ENCODE measurements around the gene KLRC3. TPM values are rescaled to one million over a fixed set of nuclear protein-coding genes. Genes with fewer than 3 reads are reported as not detected.
"Not testable (repeated sequence)": the region's sequence is repeated elsewhere in the genome, so short reads cannot be mapped to it uniquely, and the experiment has no call there.

KLRC3 gene
- total and polyA plus RNA-seq, 2 experiments from 2014 or later: 0.15 TPM; not detected in 1

GRCh38 chr12:10393291-10393690, 27.1 kb downstream of the KLRC3 start:
- Histone ChIP-seq H3K4me1 (ENCODE audit: low read depth) (no peaks in the 10 kb centered on the region), H3K9me3 (ENCODE audit: low read depth) (no peaks in the 10 kb centered on the region), H3K27ac (no peak overlapping the region), H3K27me3 (no peaks in the 10 kb centered on the region), H3K4me3 (no peak overlapping the region), H3K36me3 (no peaks in the 10 kb centered on the region)
- no peak for DNase-seq (ENCODE audit: low read depth in 1 of 2, low spot score in 1 of 2)
- TF ChIP-seq, protein P1, sequence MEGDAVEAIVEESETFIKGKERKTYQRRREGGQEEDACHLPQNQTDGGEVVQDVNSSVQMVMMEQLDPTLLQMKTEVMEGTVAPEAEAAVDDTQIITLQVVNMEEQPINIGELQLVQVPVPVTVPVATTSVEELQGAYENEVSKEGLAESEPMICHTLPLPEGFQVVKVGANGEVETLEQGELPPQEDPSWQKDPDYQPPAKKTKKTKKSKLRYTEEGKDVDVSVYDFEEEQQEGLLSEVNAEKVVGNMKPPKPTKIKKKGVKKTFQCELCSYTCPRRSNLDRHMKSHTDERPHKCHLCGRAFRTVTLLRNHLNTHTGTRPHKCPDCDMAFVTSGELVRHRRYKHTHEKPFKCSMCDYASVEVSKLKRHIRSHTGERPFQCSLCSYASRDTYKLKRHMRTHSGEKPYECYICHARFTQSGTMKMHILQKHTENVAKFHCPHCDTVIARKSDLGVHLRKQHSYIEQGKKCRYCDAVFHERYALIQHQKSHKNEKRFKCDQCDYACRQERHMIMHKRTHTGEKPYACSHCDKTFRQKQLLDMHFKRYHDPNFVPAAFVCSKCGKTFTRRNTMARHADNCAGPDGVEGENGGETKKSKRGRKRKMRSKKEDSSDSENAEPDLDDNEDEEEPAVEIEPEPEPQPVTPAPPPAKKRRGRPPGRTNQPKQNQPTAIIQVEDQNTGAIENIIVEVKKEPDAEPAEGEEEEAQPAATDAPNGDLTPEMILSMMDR (IDR thresholded peaks at IDR 0.05; ENCODE audit: low read depth, low read length): no peak

GRCh38 chr12:10392394-10392930, 27.9 kb downstream of the KLRC3 start:
- no peaks in the 10 kb centered on the region for H3K4me1 ChIP-seq (ENCODE audit: low read depth)
- no peak overlapping the region for H3K27ac ChIP-seq
- H3K27me3 ChIP-seq: no peaks in the 10 kb centered on the region
- H3K4me3 ChIP-seq: no peak overlapping the region
- H3K9me3 ChIP-seq (ENCODE audit: low read depth): no peaks in the 10 kb centered on the region
- no peaks in the 10 kb centered on the region for H3K36me3 ChIP-seq
- peak in 1 of 2 donors; percentile 99 for DNase-seq (ENCODE audit: low read depth in 1 of 2, low spot score in 1 of 2)
- TF ChIP-seq, protein P1 (IDR thresholded peaks at IDR 0.05; ENCODE audit: low read depth, low read length): no peak

- H3K27ac ChIP-seq; H3K4me1 ChIP-seq (ENCODE audit: low read depth): not testable (repeated sequence)
Observed at GRCh38 chr12:10390991-10391390, 29.4 kb downstream of the KLRC3 start.

DNA sequence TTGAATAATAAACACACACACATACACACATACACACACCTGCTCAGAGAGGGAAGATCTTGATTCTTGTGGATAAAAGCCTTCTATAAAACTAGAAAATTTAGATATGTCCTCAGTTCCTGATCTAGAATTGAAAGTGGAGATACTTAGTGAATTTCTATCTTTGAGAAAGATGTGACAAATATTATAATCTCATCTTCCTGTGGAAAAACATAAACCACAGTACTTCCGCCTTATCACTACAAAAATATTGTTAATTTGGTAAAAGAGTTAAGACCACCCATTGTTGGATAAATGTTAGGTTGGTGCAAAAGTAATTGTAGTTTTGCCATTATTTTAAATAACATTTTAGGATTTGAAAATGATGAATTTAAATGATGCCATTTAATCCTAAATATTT, 30.5 kb downstream of the KLRC3 start, which contains the start of gene KLRK1:
TSS of gene KLRK1 (minus strand) at position 138 of the 400 bp plus-strand sequence. CDS start 1,231 bp downstream, outside the sequence.
- no peak for DNase-seq (ENCODE audit: low read depth in 1 of 2, low spot score in 1 of 2)
- H3K36me3 ChIP-seq: no peaks in the 10 kb centered on the region
- H3K27me3 ChIP-seq: no peaks in the 10 kb centered on the region
- H3K4me3 ChIP-seq: no peak within 1 kb of the TSS
- no peaks in the 10 kb centered on the region for H3K4me1 ChIP-seq (ENCODE audit: low read depth)
- H3K27ac ChIP-seq: no peak within 1 kb of the TSS
- H3K9me3 ChIP-seq (ENCODE audit: low read depth): no peaks in the 10 kb centered on the region
- TF ChIP-seq, protein P1 (IDR thresholded peaks at IDR 0.05; ENCODE audit: low read depth, low read length): no peak

More at GRCh38 chr12:10390991-10391390, 29.4 kb downstream of the KLRC3 start:
- not testable (repeated sequence) for H3K27me3 ChIP-seq; H3K9me3 ChIP-seq (ENCODE audit: low read depth); DNase-seq (ENCODE audit: low read depth in 1 of 2, low spot score in 1 of 2); H3K4me3 ChIP-seq; H3K36me3 ChIP-seq

DNA sequence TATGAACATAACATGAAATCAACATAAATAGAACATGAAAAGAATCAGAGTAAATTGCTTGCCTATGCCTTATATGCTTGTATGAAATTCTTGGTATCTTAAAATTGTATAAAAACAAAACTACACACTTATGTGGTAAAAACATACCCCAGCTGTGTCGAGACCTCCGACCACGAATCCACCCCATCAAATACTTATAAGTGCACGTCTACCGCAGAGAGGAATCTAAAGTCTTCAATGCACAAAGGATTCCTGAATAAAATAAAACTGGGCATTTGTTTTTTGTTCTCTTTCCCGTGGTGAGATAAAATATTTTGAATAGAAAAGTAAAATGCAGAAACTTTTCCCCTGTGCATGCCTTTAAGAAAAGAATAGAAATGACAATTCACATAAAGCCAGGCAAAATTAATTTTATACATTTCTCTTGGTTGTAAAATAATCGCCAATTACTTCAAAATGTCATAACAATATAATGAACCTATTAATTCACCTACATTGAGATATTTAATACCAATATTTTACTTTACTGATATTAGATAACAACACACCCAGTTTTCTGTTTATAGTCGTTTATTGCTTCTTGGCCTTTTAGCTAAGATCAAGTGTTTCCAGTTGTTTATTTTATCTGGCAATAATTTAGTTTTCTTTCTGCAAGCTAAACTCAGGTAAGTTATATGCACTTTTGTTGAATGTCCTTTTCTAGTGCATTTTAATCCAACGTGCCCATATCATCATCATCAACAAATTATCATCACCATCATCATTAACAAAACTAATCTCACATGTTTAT, 31.6 kb downstream of the KLRC3 start:
- no peaks in the 10 kb centered on the region for H3K27me3 ChIP-seq
- H3K9me3 ChIP-seq (ENCODE audit: low read depth): no peaks in the 10 kb centered on the region
- DNase-seq (ENCODE audit: low read depth in 1 of 2, low spot score in 1 of 2): no peak
- TF ChIP-seq, protein P1 (IDR thresholded peaks at IDR 0.05; ENCODE audit: low read depth, low read length): no peak
- H3K27ac ChIP-seq: no peak overlapping the region
- H3K4me3 ChIP-seq: no peak overlapping the region
- H3K4me1 ChIP-seq (ENCODE audit: low read depth): no peaks in the 10 kb centered on the region
- H3K36me3 ChIP-seq: no peaks in the 10 kb centered on the region

DNA sequence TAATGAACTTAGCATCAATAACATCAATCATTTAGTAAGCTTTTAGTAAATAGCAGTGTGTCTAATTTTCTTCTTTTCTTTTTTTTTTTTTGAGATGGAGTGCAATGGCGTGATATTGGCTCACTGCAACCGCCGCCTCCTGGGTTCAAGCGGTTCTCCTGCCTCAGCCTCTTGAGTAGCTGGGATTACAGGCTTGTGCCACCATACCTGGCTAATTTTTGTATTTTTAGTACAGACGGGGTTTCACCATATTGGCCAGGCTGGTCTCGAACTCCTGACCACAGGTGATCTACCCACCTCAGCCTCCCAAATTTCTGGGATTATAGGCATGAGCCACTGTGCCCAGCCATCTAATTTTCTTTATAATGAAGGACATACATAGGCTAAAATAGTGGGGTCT, 32.9 kb downstream of the KLRC3 start:
- H3K27ac ChIP-seq; H3K36me3 ChIP-seq; DNase-seq (ENCODE audit: low read depth in 1 of 2, low spot score in 1 of 2); H3K4me3 ChIP-seq; H3K27me3 ChIP-seq; H3K9me3 ChIP-seq (ENCODE audit: low read depth); H3K4me1 ChIP-seq (ENCODE audit: low read depth): not testable (repeated sequence)
